ENCODE data around the gene KIAA1958. TPM values are rescaled to one million over a fixed set of nuclear protein-coding genes. Genes with fewer than 3 reads are reported as not detected.
"Not testable (repeated sequence)": the region's sequence is repeated elsewhere in the genome, so short reads cannot be mapped to it uniquely, and the experiment has no call there.

KIAA1958 gene
- total RNA-seq, 1 experiment from 2014 or later = 18.5 TPM

DNA sequence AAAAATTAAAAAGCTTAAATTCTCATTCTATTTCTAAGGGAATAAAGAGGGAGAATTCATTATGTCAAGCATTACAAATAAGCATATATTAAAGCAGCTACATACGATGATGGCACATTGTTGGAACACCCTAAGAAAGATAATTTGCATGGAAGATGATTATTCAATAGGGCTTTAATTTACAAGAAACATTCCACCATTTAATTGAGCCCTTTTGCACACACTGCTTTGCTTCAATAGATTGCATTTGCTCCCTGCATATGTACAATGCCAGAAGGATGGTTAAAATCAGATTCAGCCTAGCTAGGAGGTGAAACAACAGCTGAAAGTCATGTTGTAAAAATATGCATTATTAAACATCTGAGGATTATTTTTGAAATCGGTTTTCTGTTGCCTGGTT, 21.8 kb downstream of the KIAA1958 start:
- TF ChIP-seq, protein P1, sequence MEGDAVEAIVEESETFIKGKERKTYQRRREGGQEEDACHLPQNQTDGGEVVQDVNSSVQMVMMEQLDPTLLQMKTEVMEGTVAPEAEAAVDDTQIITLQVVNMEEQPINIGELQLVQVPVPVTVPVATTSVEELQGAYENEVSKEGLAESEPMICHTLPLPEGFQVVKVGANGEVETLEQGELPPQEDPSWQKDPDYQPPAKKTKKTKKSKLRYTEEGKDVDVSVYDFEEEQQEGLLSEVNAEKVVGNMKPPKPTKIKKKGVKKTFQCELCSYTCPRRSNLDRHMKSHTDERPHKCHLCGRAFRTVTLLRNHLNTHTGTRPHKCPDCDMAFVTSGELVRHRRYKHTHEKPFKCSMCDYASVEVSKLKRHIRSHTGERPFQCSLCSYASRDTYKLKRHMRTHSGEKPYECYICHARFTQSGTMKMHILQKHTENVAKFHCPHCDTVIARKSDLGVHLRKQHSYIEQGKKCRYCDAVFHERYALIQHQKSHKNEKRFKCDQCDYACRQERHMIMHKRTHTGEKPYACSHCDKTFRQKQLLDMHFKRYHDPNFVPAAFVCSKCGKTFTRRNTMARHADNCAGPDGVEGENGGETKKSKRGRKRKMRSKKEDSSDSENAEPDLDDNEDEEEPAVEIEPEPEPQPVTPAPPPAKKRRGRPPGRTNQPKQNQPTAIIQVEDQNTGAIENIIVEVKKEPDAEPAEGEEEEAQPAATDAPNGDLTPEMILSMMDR (IDR thresholded peaks at IDR 0.05 in 2 of 3, conservative IDR thresholded peaks at IDR 0.05 in 1 of 3; ENCODE audit: borderline replicate concordance in 1 of 3, insufficient read depth in 1 of 3, low read depth in 2 of 3, low read length in 2 of 3) = no peak
- TF ChIP-seq ZNF274 (IDR thresholded peaks at IDR 0.05; ENCODE audit: low read depth, low read length) (no peak), SIN3A (IDR thresholded peaks at IDR 0.05; ENCODE audit: low read depth) (no peak), POLR2AphosphoS5 (IDR thresholded peaks at IDR 0.05; ENCODE audit: low read depth, low read length) (no peak)
- TF ChIP-seq, protein P2, sequence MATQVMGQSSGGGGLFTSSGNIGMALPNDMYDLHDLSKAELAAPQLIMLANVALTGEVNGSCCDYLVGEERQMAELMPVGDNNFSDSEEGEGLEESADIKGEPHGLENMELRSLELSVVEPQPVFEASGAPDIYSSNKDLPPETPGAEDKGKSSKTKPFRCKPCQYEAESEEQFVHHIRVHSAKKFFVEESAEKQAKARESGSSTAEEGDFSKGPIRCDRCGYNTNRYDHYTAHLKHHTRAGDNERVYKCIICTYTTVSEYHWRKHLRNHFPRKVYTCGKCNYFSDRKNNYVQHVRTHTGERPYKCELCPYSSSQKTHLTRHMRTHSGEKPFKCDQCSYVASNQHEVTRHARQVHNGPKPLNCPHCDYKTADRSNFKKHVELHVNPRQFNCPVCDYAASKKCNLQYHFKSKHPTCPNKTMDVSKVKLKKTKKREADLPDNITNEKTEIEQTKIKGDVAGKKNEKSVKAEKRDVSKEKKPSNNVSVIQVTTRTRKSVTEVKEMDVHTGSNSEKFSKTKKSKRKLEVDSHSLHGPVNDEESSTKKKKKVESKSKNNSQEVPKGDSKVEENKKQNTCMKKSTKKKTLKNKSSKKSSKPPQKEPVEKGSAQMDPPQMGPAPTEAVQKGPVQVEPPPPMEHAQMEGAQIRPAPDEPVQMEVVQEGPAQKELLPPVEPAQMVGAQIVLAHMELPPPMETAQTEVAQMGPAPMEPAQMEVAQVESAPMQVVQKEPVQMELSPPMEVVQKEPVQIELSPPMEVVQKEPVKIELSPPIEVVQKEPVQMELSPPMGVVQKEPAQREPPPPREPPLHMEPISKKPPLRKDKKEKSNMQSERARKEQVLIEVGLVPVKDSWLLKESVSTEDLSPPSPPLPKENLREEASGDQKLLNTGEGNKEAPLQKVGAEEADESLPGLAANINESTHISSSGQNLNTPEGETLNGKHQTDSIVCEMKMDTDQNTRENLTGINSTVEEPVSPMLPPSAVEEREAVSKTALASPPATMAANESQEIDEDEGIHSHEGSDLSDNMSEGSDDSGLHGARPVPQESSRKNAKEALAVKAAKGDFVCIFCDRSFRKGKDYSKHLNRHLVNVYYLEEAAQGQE (IDR thresholded peaks at IDR 0.05; ENCODE audit: low read depth) = no peak
- no peak for ATAC-seq
- Histone ChIP-seq H3K4me2 (ENCODE audit: low read length) (no peak overlapping the region), H3K79me2 (ENCODE audit: insufficient read depth, low read length) (peaks cover 17% of the 10 kb centered on the region), H3K9me2 (ENCODE audit: insufficient read depth) (no peaks in the 10 kb centered on the region), H3K36me3 (ENCODE audit: control insufficient read depth in 1 of 2, insufficient read depth in 2 of 2, low read length in 2 of 2) (no peaks in the 10 kb centered on the region), H3K9me3 (ENCODE audit: control insufficient read depth in 1 of 2, insufficient read depth in 1 of 2, low read depth in 1 of 2, low read length in 2 of 2) (no peaks in the 10 kb centered on the region), H3K4me1 (ENCODE audit: control insufficient read depth in 1 of 2, insufficient read depth in 2 of 2, low read length in 2 of 2) (no peaks in the 10 kb centered on the region), H4K20me1 (ENCODE audit: insufficient read depth) (no peaks in the 10 kb centered on the region), H2AFZ (ENCODE audit: low read depth, low read length, poor library complexity, severe bottlenecking) (no peak overlapping the region), H3K27ac (ENCODE audit: low read depth, low read length) (no peak overlapping the region), H3K4me3 (replicated peaks in 1 of 2; ENCODE audit: low read depth in 1 of 2, low read length in 2 of 2) (no peak overlapping the region), H3K9ac (ENCODE audit: low read length) (no peak overlapping the region), H3K27me3 (ENCODE audit: insufficient read depth, low read length) (no peaks in the 10 kb centered on the region)
- CTCF ChIA-PET = no interaction called here
- no TSS peak for BruUV-seq (replicated peaks)
- no peak for DNase-seq (ENCODE audit: low read depth, low spot score)
- POLR2A ChIA-PET = interaction anchor here (0.7 kb wide), 3 partner anchors 12 to 83 kb away, joined by 3 to 5 read pairs (median 4); no protein-coding TSS in a partner anchor
- RAD21 ChIA-PET (ENCODE audit: low non-redundant PET in 1 of 2, low total read pairs in 2 of 2, uncharacterized antibody in 2 of 2, unreplicated experiment in 2 of 2) = no interaction called here
- intact Hi-C loops (cut with micrococcal nuclease) = no loop called here

DNA sequence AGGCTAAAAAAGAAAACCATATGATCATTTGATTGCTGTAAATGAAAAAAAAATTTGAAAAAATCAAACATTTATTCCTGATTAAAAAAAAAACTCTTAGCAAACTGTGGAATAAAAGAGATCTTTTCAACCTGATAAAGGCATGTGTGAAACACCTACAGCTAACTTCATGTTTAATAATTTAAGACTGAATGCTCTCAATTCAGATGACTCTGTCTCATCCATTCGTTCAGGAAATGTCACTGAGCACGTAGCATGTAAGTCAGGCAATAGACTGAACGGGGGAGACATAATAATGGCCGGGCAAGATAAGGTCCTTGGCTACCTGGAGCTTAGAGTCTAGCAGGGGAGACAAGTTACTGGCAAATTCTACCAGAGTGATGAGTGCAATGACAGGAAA, 25.8 kb downstream of the KIAA1958 start:
- RAD21 ChIA-PET (ENCODE audit: low non-redundant PET in 1 of 2, low total read pairs in 2 of 2, uncharacterized antibody in 2 of 2, unreplicated experiment in 2 of 2); intact Hi-C loops (cut with micrococcal nuclease); H3K4me1 ChIP-seq (ENCODE audit: control insufficient read depth in 1 of 2, insufficient read depth in 2 of 2, low read length in 2 of 2); H3K4me3 ChIP-seq (replicated peaks in 1 of 2; ENCODE audit: low read depth in 1 of 2, low read length in 2 of 2); BruUV-seq (replicated peaks); DNase-seq (ENCODE audit: low read depth, low spot score); H3K9ac ChIP-seq (ENCODE audit: low read length); H2AFZ ChIP-seq (ENCODE audit: low read depth, low read length, poor library complexity, severe bottlenecking); H3K4me2 ChIP-seq (ENCODE audit: low read length); H3K27me3 ChIP-seq (ENCODE audit: insufficient read depth, low read length); H3K27ac ChIP-seq (ENCODE audit: low read depth, low read length); H3K9me2 ChIP-seq (ENCODE audit: insufficient read depth); H3K9me3 ChIP-seq (ENCODE audit: control insufficient read depth in 1 of 2, insufficient read depth in 1 of 2, low read depth in 1 of 2, low read length in 2 of 2); ATAC-seq; H3K36me3 ChIP-seq (ENCODE audit: control insufficient read depth in 1 of 2, insufficient read depth in 2 of 2, low read length in 2 of 2); H4K20me1 ChIP-seq (ENCODE audit: insufficient read depth); CTCF ChIA-PET; POLR2A ChIA-PET: not testable (repeated sequence)
- peaks cover 14% of the 10 kb centered on the region for H3K79me2 ChIP-seq (ENCODE audit: insufficient read depth, low read length)

All from HCT116 (cell line).